Esophagus squamous epithelium (tissue), 4 donors: Measurements from ENCODE around the gene RSBN1L.

Experiments
- POLR2A ChIP-seq, 4 donors: fragments of 450-650 bp; IDR thresholded peaks; one replicate each; pipeline ENCODE4 v1.6.1; 2017; ENCODE audit warnings: antibody characterized with exemption in 4 of 4, mild to moderate bottlenecking in 4 of 4, moderate library complexity in 3 of 4
- TF ChIP-seq, protein P1 (sequence below), 6 experiments: fragments of 450-650 bp in 4 of 6; fragments of 200-600 bp in 2 of 6; sonication (generic) in 2 of 6; IDR thresholded peaks; one replicate each; pipeline ENCODE4 v1.5.1; 2016 to 2019; ENCODE audit warnings: antibody characterized with exemption in 6 of 6, mild to moderate bottlenecking in 4 of 6, moderate library complexity in 4 of 6

DNA sequence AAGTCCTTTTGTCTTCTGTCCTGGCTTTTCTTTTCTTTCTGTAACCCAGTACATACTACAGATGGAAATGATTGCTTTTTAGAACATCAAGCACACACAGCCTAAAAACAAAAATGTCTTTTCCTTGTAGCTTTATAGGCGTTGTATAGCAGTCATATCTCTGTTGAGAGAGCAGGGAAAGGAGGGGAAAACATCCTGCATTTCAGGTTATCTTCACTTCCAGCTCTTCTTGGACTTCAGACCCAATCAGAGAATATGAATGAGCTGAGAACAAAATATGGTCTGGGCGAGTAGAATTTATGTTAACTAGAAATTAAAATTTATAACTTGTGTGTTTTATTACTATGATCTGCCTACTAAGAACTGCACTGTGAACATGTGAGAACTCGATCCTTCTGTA lies 87.3 kb downstream of the RSBN1L start:
- TF ChIP-seq, protein P1, sequence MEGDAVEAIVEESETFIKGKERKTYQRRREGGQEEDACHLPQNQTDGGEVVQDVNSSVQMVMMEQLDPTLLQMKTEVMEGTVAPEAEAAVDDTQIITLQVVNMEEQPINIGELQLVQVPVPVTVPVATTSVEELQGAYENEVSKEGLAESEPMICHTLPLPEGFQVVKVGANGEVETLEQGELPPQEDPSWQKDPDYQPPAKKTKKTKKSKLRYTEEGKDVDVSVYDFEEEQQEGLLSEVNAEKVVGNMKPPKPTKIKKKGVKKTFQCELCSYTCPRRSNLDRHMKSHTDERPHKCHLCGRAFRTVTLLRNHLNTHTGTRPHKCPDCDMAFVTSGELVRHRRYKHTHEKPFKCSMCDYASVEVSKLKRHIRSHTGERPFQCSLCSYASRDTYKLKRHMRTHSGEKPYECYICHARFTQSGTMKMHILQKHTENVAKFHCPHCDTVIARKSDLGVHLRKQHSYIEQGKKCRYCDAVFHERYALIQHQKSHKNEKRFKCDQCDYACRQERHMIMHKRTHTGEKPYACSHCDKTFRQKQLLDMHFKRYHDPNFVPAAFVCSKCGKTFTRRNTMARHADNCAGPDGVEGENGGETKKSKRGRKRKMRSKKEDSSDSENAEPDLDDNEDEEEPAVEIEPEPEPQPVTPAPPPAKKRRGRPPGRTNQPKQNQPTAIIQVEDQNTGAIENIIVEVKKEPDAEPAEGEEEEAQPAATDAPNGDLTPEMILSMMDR (IDR thresholded peaks at IDR 0.05), result no peak
- TF ChIP-seq POLR2A (IDR thresholded peaks at IDR 0.05), result no peak
